Endothelial cell of umbilical vein (primary cell): ENCODE data around the gene UBTD1. TPM values are rescaled to one million over a fixed set of nuclear protein-coding genes. Genes with fewer than 3 reads are reported as not detected.

Experiments used
- BruUV-seq: library from RNA; stranded (reverse); fragments of 400-500 nt; replicated peaks from 2 replicates; lab custom pipeline; 2021; lab: Mats Ljungman, UMichigan
- CTCF ChIA-PET: fragments of 300-600, 350-600 bp; sonication (Branson Sonifier 250); formaldehyde crosslinking; loops from one replicate; lab custom pipeline; 2021; ENCODE audit warnings: antibody characterized with exemption, inconsistent platforms; lab: Charles Lee
- POLR2A ChIA-PET: fragments of 300-600, 350-600 bp; sonication (Branson Sonifier 250); formaldehyde crosslinking; loops from one replicate; lab custom pipeline; 2021; ENCODE audit warnings: antibody characterized with exemption, inconsistent platforms; lab: Charles Lee
- DNase-seq: peaks from one replicate; pipeline ENCODE4 v3.0.0-alpha.2; 2011; ENCODE audit warnings: low read depth, low spot score
- FAIRE-seq: peaks from 2 replicates; lab custom pipeline; 2011; peaks lifted over from hg19 to GRCh38; lab: Jason Lieb, UNC
- H2AFZ ChIP-seq: 2 replicates; pipeline ENCODE4 v1.6.0; 2012; ENCODE audit warnings: low read depth, low read length, control low read depth, inconsistent platforms
- H3K27ac ChIP-seq: 2 replicates; pipeline ENCODE4 v1.5.1; 2011; ENCODE audit warnings: low read depth, mild to moderate bottlenecking, control low read depth, low read length, moderate library complexity; ENCODE audit not compliant: insufficient read depth
- H3K27me3 ChIP-seq, 2 experiments: 2 replicates each; pipeline versions ENCODE4 v1.6.0 to v1.6.1; 2011; ENCODE audit warnings: low read length in 2 of 2, mixed read lengths in 1 of 2; ENCODE audit not compliant: control insufficient read depth in 2 of 2, insufficient read depth in 2 of 2
- H3K36me3 ChIP-seq, 2 experiments: 2 replicates in 1 of 2; 3 replicates in 1 of 2; pipeline ENCODE4 v1.5.1; 2011; ENCODE audit warnings: low read length in 2 of 2, mild to moderate bottlenecking in 1 of 2, moderate library complexity in 1 of 2; ENCODE audit not compliant: control insufficient read depth in 2 of 2, insufficient read depth in 2 of 2; ENCODE audit errors: extremely low read depth in 1 of 2
- H3K4me1 ChIP-seq: 3 replicates; pipeline ENCODE4 v1.5.1; 2011; ENCODE audit warnings: mild to moderate bottlenecking, low read length; ENCODE audit not compliant: control insufficient read depth, insufficient read depth; ENCODE audit errors: extremely low read depth
- H3K4me2 ChIP-seq: 2 replicates; pipeline ENCODE4 v1.6.1; 2011; ENCODE audit warnings: low read length, control low read depth, mixed read lengths; ENCODE audit not compliant: insufficient read depth
- H3K4me3 ChIP-seq, 3 experiments: fragments of 200-600 bp in 1 of 3; sonication (generic), shearing (Covaris generic) in 1 of 3; replicated peaks in 1 of 3; 2 replicates each; pipeline ENCODE4 v1.5.1; 2011 to 2016; ENCODE audit warnings: control low read depth in 3 of 3, low read length in 3 of 3, mild to moderate bottlenecking in 2 of 3, inconsistent platforms in 1 of 3, low read depth in 1 of 3, moderate library complexity in 1 of 3; ENCODE audit not compliant: insufficient read depth in 1 of 3
- H3K79me2 ChIP-seq: 2 replicates; pipeline ENCODE4 v1.6.0; 2012; ENCODE audit warnings: low read length, inconsistent platforms; ENCODE audit not compliant: control insufficient read depth, insufficient read depth
- H3K9ac ChIP-seq: replicated peaks from 2 replicates; pipeline ENCODE3; 2011; ENCODE audit warnings: low read length, control low read depth; ENCODE audit not compliant: insufficient read depth; ENCODE audit errors: extremely low read depth
- H3K9me1 ChIP-seq: replicated peaks from 3 replicates; pipeline ENCODE4 v1.6.0; 2011; ENCODE audit warnings: mild to moderate bottlenecking, low read length; ENCODE audit not compliant: control insufficient read depth, insufficient read depth; ENCODE audit errors: extremely low read depth
- H3K9me3 ChIP-seq: replicated peaks from 2 replicates; pipeline ENCODE4 v1.5.1; 2012; ENCODE audit warnings: low read length, inconsistent platforms; ENCODE audit not compliant: control insufficient read depth, insufficient read depth
- H4K20me1 ChIP-seq: replicated peaks from 2 replicates; pipeline ENCODE3; 2011; ENCODE audit warnings: mild to moderate bottlenecking, low read length; ENCODE audit not compliant: control insufficient read depth, insufficient read depth; ENCODE audit errors: extremely low read depth
- CTCF ChIP-seq, 2 donors: IDR thresholded peaks; 1 replicate in 1 of 2; 2 replicates in 1 of 2; pipeline ENCODE4 v1.5.1; 2011; ENCODE audit warnings: low read length in 2 of 2, mild to moderate bottlenecking in 2 of 2, moderate library complexity in 2 of 2, control low read depth in 1 of 2, inconsistent platforms in 1 of 2, low read depth in 1 of 2; ENCODE audit not compliant: insufficient read depth in 1 of 2; ENCODE audit errors: extremely low read depth in 1 of 2
- EZH2 ChIP-seq: IDR thresholded peaks from 2 replicates; pipeline ENCODE4 v1.6.1; 2012; ENCODE audit warnings: borderline replicate concordance, low read depth, mild to moderate bottlenecking, moderate library complexity, low read length, inconsistent platforms; ENCODE audit not compliant: severe bottlenecking
- GATA2 ChIP-seq: IDR thresholded peaks from 2 replicates; pipeline ENCODE4 v1.7.0; 2011; ENCODE audit warnings: low read depth, mild to moderate bottlenecking, moderate library complexity, mixed read lengths, low read length; ENCODE audit not compliant: insufficient read length, insufficient read depth
- JUN ChIP-seq: IDR thresholded peaks from 2 replicates; pipeline ENCODE4 v1.6.1; 2011; ENCODE audit warnings: borderline replicate concordance, low read depth; ENCODE audit not compliant: insufficient read length, insufficient read depth
- MAX ChIP-seq: IDR thresholded peaks from 2 replicates; pipeline ENCODE4 v1.6.1; 2011; ENCODE audit not compliant: insufficient read depth, insufficient read length
- MYC ChIP-seq: IDR thresholded peaks from one replicate; pipeline ENCODE4 v1.6.1; 2011; ENCODE audit warnings: mild to moderate bottlenecking, low read depth, low read length
- POLR2A ChIP-seq: IDR thresholded peaks from 2 replicates; pipeline ENCODE4 v1.6.1; 2012; ENCODE audit warnings: low read depth, mild to moderate bottlenecking, control low read depth, low read length
- POLR2AphosphoS5 ChIP-seq: IDR thresholded peaks from 2 replicates; pipeline ENCODE4 v1.6.1; 2012; ENCODE audit warnings: low read depth, mild to moderate bottlenecking, control low read depth, low read length, moderate library complexity; ENCODE audit not compliant: insufficient read depth
- dilution Hi-C: fragments of 300-500 bp; cut with MboI; formaldehyde crosslinking; loops from one replicate; pipeline ENCODE4 v1.15.0; 2019; ENCODE audit warnings: low sequenced_read_pairs; ENCODE audit not compliant: extremely low pct_ligation_motif_present
- intact Hi-C: fragments of 100-400 bp; cut with micrococcal nuclease; formaldehyde crosslinking; loops from one replicate; pipeline ENCODE4 v1.10.0; 2022
- polyA plus RNA-seq, 4 experiments: library from polyadenylated mRNA; depleted of rRNA in 3 of 4; stranded (reverse) in 3 of 4; unstranded in 1 of 4; fragments of >200 nt; gene quantifications; 2 replicates each; pipeline versions ENCODE4 v1.2.1 to v1.2.3, GENCODE V29; 2011 to 2012; ENCODE audit warnings: missing spikeins in 1 of 4
- total RNA-seq: library from RNA; stranded (reverse); gene quantifications from 2 replicates; pipeline ENCODE4 v1.2.3, GENCODE V29; 2021

UBTD1 gene
- total and polyA plus RNA-seq, 2 donors (not counting 3 experiments of a cell fraction or from before 2014, with no cell fraction given) = 42.6 to 63.7 TPM

- intact Hi-C loops (no loop called here), dilution Hi-C loops (no loop called here)
- H3K9ac ChIP-seq = no peak overlapping the region
- ChIA-PET CTCF (interaction anchor here (1.0 to 8.2 kb wide), 16 partner anchors 13 to 131 kb away, joined by 3 to 304 read pairs (median 8); partner anchors contain the start of genes HOGA1 and MORN4), POLR2A (no interaction called here)
- H2AFZ ChIP-seq = no peak overlapping the region
- FAIRE-seq = no peak
- no peak for DNase-seq
- no peak overlapping the region for H3K4me2 ChIP-seq
- no peak overlapping the region for H3K4me3 ChIP-seq
- no peaks in the 10 kb centered on the region for H3K9me3 ChIP-seq
- H3K36me3 ChIP-seq = peaks cover 3 to 37% of the 10 kb centered on the region in 2 experiments
- no peaks in the 10 kb centered on the region for H3K27me3 ChIP-seq
- peaks cover 14% of the 10 kb centered on the region for H3K4me1 ChIP-seq
- no peaks in the 10 kb centered on the region for H4K20me1 ChIP-seq
- H3K27ac ChIP-seq = no peak overlapping the region
- TSS peak; percentile 69 for BruUV-seq
- H3K9me1 ChIP-seq = no peaks in the 10 kb centered on the region
- H3K79me2 ChIP-seq = no peaks in the 10 kb centered on the region
- TF ChIP-seq EZH2 (no peak), MAX (no peak), MYC (no peak), POLR2AphosphoS5 (no peak), JUN (no peak), GATA2 (no peak), POLR2A (no peak), CTCF (IDR thresholded peaks at IDR 0.05; ENCODE audit: extremely low read depth in 1 of 2, insufficient read depth in 1 of 2, low read depth in 1 of 2, low read length in 2 of 2) (no peak)
These were observed 72.2 kb downstream of the UBTD1 start for GRCh38 chr10:97570789-97571471.
